Vagina (tissue), 2 donors: ENCODE measurements around the gene B4GALNT4.

Experiments used
- CTCF ChIP-seq, 3 experiments: fragments of 450-650 bp in 2 of 3; fragments of 200-600 bp in 1 of 3; sonication (generic) in 1 of 3; IDR thresholded peaks; one replicate each; pipeline ENCODE4 v1.5.1; 2017 to 2019; ENCODE audit warnings: antibody characterized with exemption in 3 of 3, mild to moderate bottlenecking in 2 of 3, moderate library complexity in 2 of 3
- POLR2A ChIP-seq, 2 donors: fragments of 450-650 bp; IDR thresholded peaks; one replicate each; pipeline ENCODE4 v1.6.1; 2017; ENCODE audit warnings: antibody characterized with exemption in 2 of 2, mild to moderate bottlenecking in 2 of 2, moderate library complexity in 2 of 2
- POLR2AphosphoS5 ChIP-seq, 2 donors: sonication (generic); formaldehyde crosslinking; IDR thresholded peaks; one replicate each; pipeline ENCODE4 v1.9.0; 2017; ENCODE audit warnings: antibody characterized with exemption in 2 of 2, mild to moderate bottlenecking in 2 of 2, low read depth in 1 of 2; ENCODE audit not compliant: insufficient read depth in 1 of 2

- TF ChIP-seq CTCF (IDR thresholded peaks at IDR 0.05) (no peak), POLR2A (IDR thresholded peaks at IDR 0.05) (no peak), POLR2AphosphoS5 (IDR thresholded peaks at IDR 0.05; ENCODE audit: insufficient read depth in 1 of 2, low read depth in 1 of 2) (no peak)
Measured at GRCh38 chr11:413120-414081, 44.1 kb downstream of the B4GALNT4 start.
